H1 (cell line): ENCODE results near the gene F7. TPM values are rescaled to one million over a fixed set of nuclear protein-coding genes. Genes with fewer than 3 reads are reported as not detected.

Experiments used
- CBX5 ChIP-seq: fragments of 300-800, 300-1000 bp; sonication (generic); IDR thresholded peaks from 2 replicates; pipeline ENCODE4 v1.7.1; 2016; ENCODE audit warnings: antibody characterized with exemption, low read length, low read depth
- NRF1 ChIP-seq: IDR thresholded peaks from 2 replicates; pipeline ENCODE4 v1.6.1; 2011; ENCODE audit warnings: mild to moderate bottlenecking, low read depth, low read length, improper control_type of control experiment
- polyA plus RNA-seq, 7 experiments: library from polyadenylated mRNA; depleted of rRNA in 3 of 7; stranded (reverse) in 5 of 7; unstranded in 2 of 7; fragments of >200 nt in 5 of 7; fragments of 200-250 nt in 2 of 7; gene quantifications; 1 replicate in 5 of 7; 2 replicates in 1 of 7; 4 replicates in 1 of 7; pipeline versions ENCODE4 v1.2.1 to v1.2.3, GENCODE V29; 2011 to 2013; ENCODE audit warnings: missing spikeins in 2 of 7, mixed read lengths in 2 of 7
- total RNA-seq: library from RNA; stranded (reverse); fragmentation: NEBNext Ultra II Directional; extraction: Animal tissue kit (Norgen Biotek cat#: 25700); gene quantifications from 2 replicates; pipeline ENCODE4 v1.2.1, GENCODE V29; 2021

F7 gene
- total and polyA plus RNA-seq, 2 of the 8 experiments (the other 6 are each of a cell fraction or from before 2014, with no cell fraction given) = 0.43 to 0.98 TPM

GRCh38 chr13:113162783-113163685 is 57.4 kb downstream of the F7 start (continued):
- no peak for TF ChIP-seq CBX5
- TF ChIP-seq NRF1 = no peak
- TF ChIP-seq, all 59 proteins: peak for 0
